ENCODE data around the gene HPS1.

The HPS1 gene

GRCh38 chr10:98414578-98414931 is 32.2 kb downstream of the HPS1 start:
- peak overlapping the region; percentile 50 for H3K4me3 ChIP-seq (ENCODE audit: low read length)
- no peak for DNase-seq (ENCODE audit: low read depth)
- TF ChIP-seq CTCF (IDR thresholded peaks at IDR 0.05; ENCODE audit: insufficient read depth, low read depth, low read length, missing control alignments), result no peak

- no peak for TF ChIP-seq CTCF (IDR thresholded peaks at IDR 0.05; ENCODE audit: insufficient read depth, low read depth, low read length, missing control alignments)
- no peak overlapping the region for H3K4me3 ChIP-seq (ENCODE audit: low read length)
- no peak for DNase-seq (ENCODE audit: low read depth)
These were observed 35.0 kb downstream of the HPS1 start for GRCh38 chr10:98411768-98412167.

- DNase-seq (ENCODE audit: low read depth), result no peak
- no peak overlapping the region for H3K4me3 ChIP-seq (ENCODE audit: low read length)
- no peak for TF ChIP-seq CTCF (IDR thresholded peaks at IDR 0.05; ENCODE audit: insufficient read depth, low read depth, low read length, missing control alignments)
These were observed 35.6 kb downstream of the HPS1 start for GRCh38 chr10:98411166-98411565.

GRCh38 chr10:98410759-98411158 is 36.0 kb downstream of the HPS1 start:
- TF ChIP-seq CTCF (IDR thresholded peaks at IDR 0.05; ENCODE audit: insufficient read depth, low read depth, low read length, missing control alignments), result no peak
- no peak overlapping the region for H3K4me3 ChIP-seq (ENCODE audit: low read length)
- DNase-seq (ENCODE audit: low read depth), result no peak

GRCh38 chr10:98410135-98410743 is 36.5 kb downstream of the HPS1 start:
- DNase-seq (ENCODE audit: low read depth), result no peak
- no peak overlapping the region for H3K4me3 ChIP-seq (ENCODE audit: low read length)
- no peak for TF ChIP-seq CTCF (IDR thresholded peaks at IDR 0.05; ENCODE audit: insufficient read depth, low read depth, low read length, missing control alignments)

- TF ChIP-seq CTCF (IDR thresholded peaks at IDR 0.05; ENCODE audit: insufficient read depth, low read depth, low read length, missing control alignments), result no peak
- DNase-seq (ENCODE audit: low read depth), result no peak
- no peak overlapping the region for H3K4me3 ChIP-seq (ENCODE audit: low read length)
These were observed 37.9 kb downstream of the HPS1 start for GRCh38 chr10:98408799-98409198.

GRCh38 chr10:98407744-98408241 is 38.9 kb downstream of the HPS1 start:
- DNase-seq (ENCODE audit: low read depth), result no peak
- H3K4me3 ChIP-seq (ENCODE audit: low read length), result no peak overlapping the region
- TF ChIP-seq CTCF (IDR thresholded peaks at IDR 0.05; ENCODE audit: insufficient read depth, low read depth, low read length, missing control alignments), result no peak
